OCI-LY7 (cell line): ENCODE data around the gene FAM83B. TPM values are rescaled to one million over a fixed set of nuclear protein-coding genes. Genes with fewer than 3 reads are reported as not detected.

Experiments used
- BruUV-seq: library from RNA; stranded (reverse); fragments of 400-500 nt; replicated peaks from 2 replicates; lab custom pipeline; 2021; lab: Mats Ljungman, UMichigan
- CTCF ChIA-PET: fragments of 300-600 bp; sonication (Branson Sonifier 250); formaldehyde crosslinking; loops from one replicate; lab custom pipeline; 2022; ENCODE audit warnings: antibody characterized with exemption; ENCODE audit not compliant: unreplicated experiment; lab: Charles Lee
- POLR2A ChIA-PET: fragments of 300-600 bp; sonication (Branson Sonifier 250); formaldehyde crosslinking; loops from one replicate; lab custom pipeline; 2022; ENCODE audit warnings: antibody characterized with exemption; lab: Charles Lee
- DNase-seq: peaks from one replicate; pipeline ENCODE4 v3.0.0-alpha.2; 2015; ENCODE audit warnings: low spot score
- H2AFZ ChIP-seq: fragments of 200-600 bp; sonication (generic), shearing (Covaris generic); 2 replicates; pipeline ENCODE4 v1.6.1; 2014; ENCODE audit warnings: mild to moderate bottlenecking, antibody characterized with exemption, low read length, moderate library complexity
- H3K27ac ChIP-seq: fragments of 200-600 bp; sonication (generic); 2 replicates; pipeline ENCODE4 v1.5.1; 2014; ENCODE audit warnings: mixed run types, low read depth, mild to moderate bottlenecking, moderate library complexity, low read length, inconsistent platforms; ENCODE audit not compliant: poor library complexity, severe bottlenecking
- H3K36me3 ChIP-seq: fragments of 200-600 bp; sonication (generic); 2 replicates; pipeline ENCODE4 v1.6.1; 2014; ENCODE audit warnings: mild to moderate bottlenecking, antibody characterized with exemption, low read length, moderate library complexity, mixed read lengths; ENCODE audit not compliant: insufficient read depth
- H3K4me1 ChIP-seq: fragments of 200-600 bp; sonication (generic); 2 replicates; pipeline ENCODE4 v1.5.1; 2014; ENCODE audit warnings: mild to moderate bottlenecking, low read length; ENCODE audit not compliant: insufficient read depth, poor library complexity, severe bottlenecking
- H3K4me2 ChIP-seq: fragments of 200-600 bp; sonication (generic); 2 replicates; pipeline ENCODE4 v1.6.1; 2014; ENCODE audit warnings: mild to moderate bottlenecking, low read length
- H3K4me3 ChIP-seq: fragments of 200-600 bp; sonication (generic); 2 replicates; pipeline ENCODE4 v1.5.1; 2014; ENCODE audit warnings: mild to moderate bottlenecking, low read depth, low read length; ENCODE audit not compliant: poor library complexity, severe bottlenecking
- H3K79me2 ChIP-seq: fragments of 200-600 bp; sonication (generic); 2 replicates; pipeline ENCODE4 v1.6.1; 2016; ENCODE audit warnings: low read depth, mild to moderate bottlenecking, low read length, moderate library complexity, mixed read lengths; ENCODE audit not compliant: insufficient read depth
- H3K9me2 ChIP-seq: fragments of 200-600 bp; sonication (generic); 2 replicates; pipeline ENCODE4 v1.6.1; 2016; ENCODE audit warnings: mild to moderate bottlenecking, low read length, mixed read lengths; ENCODE audit not compliant: insufficient read depth
- H3K9me3 ChIP-seq: fragments of 200-600 bp; sonication (generic); 2 replicates; pipeline ENCODE4 v1.6.1; 2014; ENCODE audit warnings: mild to moderate bottlenecking, mixed run types, low read length, mixed read lengths
- H4K20me1 ChIP-seq: fragments of 200-600 bp; sonication (generic); 2 replicates; pipeline ENCODE4 v1.6.1; 2014; ENCODE audit warnings: mild to moderate bottlenecking, antibody characterized with exemption, low read length, moderate library complexity, mixed read lengths; ENCODE audit not compliant: insufficient read depth
- CTCF ChIP-seq: fragments of 200-600 bp; sonication (generic); conservative IDR thresholded peaks from 2 replicates; pipeline ENCODE4 v1.5.1; 2014; ENCODE audit warnings: mild to moderate bottlenecking, antibody characterized with exemption, low read length, moderate library complexity, mixed read lengths
- EZH2phosphoT487 ChIP-seq: fragments of 200-600 bp; sonication (generic); IDR thresholded peaks from 2 replicates; pipeline ENCODE4 v1.6.1; 2018; ENCODE audit warnings: low read depth, borderline replicate concordance, mild to moderate bottlenecking, mixed run types, antibody characterized with exemption, low read length, moderate library complexity, mixed read lengths
- intact Hi-C: fragments of 100-400 bp; cut with micrococcal nuclease; formaldehyde crosslinking; loops from one replicate; pipeline ENCODE4 v1.10.0; 2022; ENCODE audit not compliant: unreplicated experiment
- total RNA-seq, 2 experiments: library from RNA; depleted of rRNA in 1 of 2; stranded (reverse); fragments of >200 nt in 1 of 2; shearing (Covaris generic) in 1 of 2; gene quantifications; 2 replicates each; pipeline ENCODE4 v1.2.3, GENCODE V29; 2014 to 2022

FAM83B gene
- total RNA-seq, 2 experiments from 2014 or later = not detected

- H3K27ac ChIP-seq = no peak overlapping the region
- no peaks in the 10 kb centered on the region for H4K20me1 ChIP-seq
- no peak for DNase-seq
- H3K4me1 ChIP-seq = no peaks in the 10 kb centered on the region
- no peak overlapping the region for H2AFZ ChIP-seq
- ChIA-PET POLR2A (interaction anchor here (1.0 kb wide), 1 partner anchor 9 kb away, joined by 3 read pairs; no protein-coding TSS in a partner anchor), CTCF (no interaction called here)
- H3K4me3 ChIP-seq = no peak overlapping the region
- BruUV-seq = no TSS peak
- H3K79me2 ChIP-seq = no peaks in the 10 kb centered on the region
- H3K36me3 ChIP-seq = no peaks in the 10 kb centered on the region
- TF ChIP-seq EZH2phosphoT487 = no peak
- no peak for TF ChIP-seq CTCF
- H3K9me2 ChIP-seq = no peaks in the 10 kb centered on the region
- H3K9me3 ChIP-seq = no peaks in the 10 kb centered on the region
- intact Hi-C loops = no loop called here
- H3K4me2 ChIP-seq = no peak overlapping the region
These were observed 45.3 kb upstream of the FAM83B start for GRCh38 chr6:54801244-54801643.

- no peak overlapping the region for H3K27ac ChIP-seq
- TF ChIP-seq CTCF (no peak), EZH2phosphoT487 (no peak)
- H3K9me3 ChIP-seq = no peaks in the 10 kb centered on the region
- DNase-seq = no peak
- H3K9me2 ChIP-seq = no peaks in the 10 kb centered on the region
- H3K36me3 ChIP-seq = no peaks in the 10 kb centered on the region
- intact Hi-C loops = no loop called here
- ChIA-PET POLR2A (interaction anchor here (1.0 kb wide), 1 partner anchor 9 kb away, joined by 3 read pairs; no protein-coding TSS in a partner anchor), CTCF (no interaction called here)
- H4K20me1 ChIP-seq = no peaks in the 10 kb centered on the region
- H3K4me1 ChIP-seq = no peaks in the 10 kb centered on the region
- H3K4me3 ChIP-seq = no peak overlapping the region
- no peak overlapping the region for H3K4me2 ChIP-seq
- H3K79me2 ChIP-seq = no peaks in the 10 kb centered on the region
- BruUV-seq = no TSS peak
- no peak overlapping the region for H2AFZ ChIP-seq
These were observed 44.9 kb upstream of the FAM83B start for GRCh38 chr6:54801669-54802068.

DNA sequence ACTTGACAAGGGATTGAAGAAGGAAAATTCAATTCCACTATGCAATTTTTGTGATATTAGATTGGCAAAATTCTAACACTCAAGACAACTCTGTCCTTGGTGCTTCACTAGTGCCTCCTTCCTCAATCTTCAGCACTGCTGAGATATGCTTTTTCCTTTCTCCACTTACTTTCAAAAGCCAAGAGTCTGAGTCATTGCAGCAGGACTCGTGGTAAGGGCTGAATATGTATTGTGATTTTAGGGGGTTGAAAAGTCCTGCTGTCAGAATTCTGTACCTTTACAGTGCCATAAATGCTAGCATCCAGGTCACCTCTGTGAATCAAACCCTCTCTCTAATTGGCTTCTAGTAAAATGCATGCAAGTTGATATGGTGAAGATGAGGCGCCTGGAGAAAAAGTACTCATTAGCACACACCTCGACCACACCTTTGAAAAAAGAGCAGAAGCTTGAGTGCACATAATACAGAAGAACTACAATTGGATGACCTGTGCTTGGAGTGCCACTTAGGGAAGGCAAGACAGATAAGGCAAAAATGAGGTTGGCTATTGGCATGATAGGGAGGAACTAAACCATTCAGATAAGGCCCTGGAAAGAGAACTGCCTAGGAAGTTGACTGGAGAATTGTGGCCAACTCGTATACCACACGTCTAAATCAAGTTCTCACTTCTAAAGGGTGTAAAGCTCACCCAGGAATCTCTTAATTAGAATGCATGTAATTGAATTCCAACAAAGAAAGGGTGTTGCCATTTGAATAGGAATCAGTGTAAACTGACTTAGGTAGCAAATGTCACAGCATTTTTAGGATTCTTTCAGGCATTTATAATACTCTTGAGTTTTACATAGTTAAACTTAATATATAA is 43.6 kb upstream of the FAM83B start:
- POLR2A ChIA-PET = no interaction called here
- no peaks in the 10 kb centered on the region for H3K9me2 ChIP-seq
- H3K9me3 ChIP-seq = no peaks in the 10 kb centered on the region
- H3K79me2 ChIP-seq = no peaks in the 10 kb centered on the region
- CTCF ChIA-PET = no interaction called here
- no TSS peak for BruUV-seq
- no peaks in the 10 kb centered on the region for H4K20me1 ChIP-seq
- no peaks in the 10 kb centered on the region for H3K4me1 ChIP-seq
- H2AFZ ChIP-seq = no peak overlapping the region
- no peak for TF ChIP-seq EZH2phosphoT487
- TF ChIP-seq CTCF = no peak
- H3K36me3 ChIP-seq = no peaks in the 10 kb centered on the region
- no peak for DNase-seq
- H3K4me3 ChIP-seq = no peak overlapping the region
- H3K4me2 ChIP-seq = no peak overlapping the region
- no peak overlapping the region for H3K27ac ChIP-seq
- intact Hi-C loops = no loop called here
